Neural progenitor cell (in vitro differentiated cells): ENCODE measurements around the gene CYB5D1. TPM values are rescaled to one million over a fixed set of nuclear protein-coding genes. Genes with fewer than 3 reads are reported as not detected.

Experiments
- DNase-seq: peaks from one replicate; pipeline ENCODE4 v3.0.0-alpha.2; 2016; ENCODE audit warnings: low spot score
- H2AFZ ChIP-seq: fragments of 200-600 bp; sonication (generic); replicated peaks from 2 replicates; pipeline ENCODE4 v1.6.1; 2016; ENCODE audit warnings: antibody characterized with exemption
- H3F3A ChIP-seq: fragments of 200-600 bp; sonication (generic); 2 replicates; pipeline ENCODE4 v1.6.1; 2016; ENCODE audit warnings: antibody characterized with exemption, low read depth
- H3K27ac ChIP-seq: fragments of 200-600 bp; sonication (generic); 2 replicates; pipeline ENCODE4 v1.5.1; 2016; ENCODE audit warnings: mild to moderate bottlenecking
- H3K27me3 ChIP-seq: fragments of 200-600 bp; sonication (generic); 2 replicates; pipeline ENCODE4 v1.6.1; 2016; ENCODE audit warnings: mild to moderate bottlenecking, moderate library complexity
- H3K36me3 ChIP-seq: fragments of 200-600 bp; sonication (generic); 2 replicates; pipeline ENCODE4 v1.5.1; 2016
- H3K4me1 ChIP-seq: fragments of 200-600 bp; sonication (generic); 2 replicates; pipeline ENCODE4 v1.6.1; 2016; ENCODE audit warnings: mixed run types
- H3K4me2 ChIP-seq: fragments of 200-600 bp; sonication (generic); 2 replicates; pipeline ENCODE4 v1.6.1; 2016
- H3K4me3 ChIP-seq: fragments of 200-600 bp; sonication (generic); 2 replicates; pipeline ENCODE4 v1.5.1; 2016
- H3K79me2 ChIP-seq: fragments of 200-600 bp; sonication (generic); 2 replicates; pipeline ENCODE4 v1.6.1; 2016; ENCODE audit warnings: low read depth
- H3K9ac ChIP-seq: fragments of 200-600 bp; sonication (generic); 2 replicates; pipeline ENCODE4 v1.6.1; 2016
- H3K9me3 ChIP-seq: fragments of 200-600 bp; sonication (generic); 2 replicates; pipeline ENCODE4 v1.5.1; 2016; ENCODE audit warnings: low read depth
- H4K20me1 ChIP-seq: fragments of 200-600 bp; sonication (generic); 2 replicates; pipeline ENCODE4 v1.6.1; 2016; ENCODE audit warnings: low read depth
- H3K27ac Mint-ChIP-seq: 3 replicates; pipeline ENCODE4 v1.8.0; 2021; ENCODE audit warnings: mixed read lengths
- H3K27me3 Mint-ChIP-seq: 2 replicates; pipeline ENCODE4 v1.8.0; 2022; ENCODE audit warnings: low read depth, mild to moderate bottlenecking, inconsistent platforms, moderate library complexity, mixed read lengths; ENCODE audit not compliant: insufficient read depth
- H3K36me3 Mint-ChIP-seq: 3 replicates; pipeline ENCODE4 v1.8.0; 2021; ENCODE audit warnings: mixed read lengths
- H3K4me1 Mint-ChIP-seq: 3 replicates; pipeline ENCODE4 v1.8.0; 2021; ENCODE audit warnings: mixed read lengths
- H3K4me3 Mint-ChIP-seq: 3 replicates; pipeline ENCODE4 v1.8.0; 2021; ENCODE audit warnings: mild to moderate bottlenecking, moderate library complexity, mixed read lengths
- H3K9me3 Mint-ChIP-seq: 3 replicates; pipeline ENCODE4 v1.8.0; 2020; ENCODE audit warnings: mixed read lengths
- EZH2 ChIP-seq: fragments of 200-600 bp; sonication (generic); IDR thresholded peaks from 2 replicates; pipeline ENCODE4 v1.6.1; 2017; ENCODE audit warnings: antibody characterized with exemption, mild to moderate bottlenecking, moderate library complexity
- EZH2phosphoT487 ChIP-seq: fragments of 200-600 bp; sonication (generic); IDR thresholded peaks from 2 replicates; pipeline ENCODE4 v1.6.1; 2017; ENCODE audit warnings: antibody characterized with exemption
- total RNA-seq: library from RNA; depleted of rRNA; stranded (reverse); fragments of >200 nt; gene quantifications from 2 replicates; pipeline ENCODE4 v1.2.3, GENCODE V29; 2015; ENCODE audit warnings: low replicate concordance
- TF ChIP-seq, protein P1 (sequence below): fragments of 200-600 bp; sonication (generic); IDR thresholded peaks from 2 replicates; pipeline ENCODE4 v1.5.1; 2017; ENCODE audit warnings: antibody characterized with exemption, mild to moderate bottlenecking

Gene CYB5D1
- total RNA-seq, 1 donor from 2014 or later: 12.9 TPM

DNA sequence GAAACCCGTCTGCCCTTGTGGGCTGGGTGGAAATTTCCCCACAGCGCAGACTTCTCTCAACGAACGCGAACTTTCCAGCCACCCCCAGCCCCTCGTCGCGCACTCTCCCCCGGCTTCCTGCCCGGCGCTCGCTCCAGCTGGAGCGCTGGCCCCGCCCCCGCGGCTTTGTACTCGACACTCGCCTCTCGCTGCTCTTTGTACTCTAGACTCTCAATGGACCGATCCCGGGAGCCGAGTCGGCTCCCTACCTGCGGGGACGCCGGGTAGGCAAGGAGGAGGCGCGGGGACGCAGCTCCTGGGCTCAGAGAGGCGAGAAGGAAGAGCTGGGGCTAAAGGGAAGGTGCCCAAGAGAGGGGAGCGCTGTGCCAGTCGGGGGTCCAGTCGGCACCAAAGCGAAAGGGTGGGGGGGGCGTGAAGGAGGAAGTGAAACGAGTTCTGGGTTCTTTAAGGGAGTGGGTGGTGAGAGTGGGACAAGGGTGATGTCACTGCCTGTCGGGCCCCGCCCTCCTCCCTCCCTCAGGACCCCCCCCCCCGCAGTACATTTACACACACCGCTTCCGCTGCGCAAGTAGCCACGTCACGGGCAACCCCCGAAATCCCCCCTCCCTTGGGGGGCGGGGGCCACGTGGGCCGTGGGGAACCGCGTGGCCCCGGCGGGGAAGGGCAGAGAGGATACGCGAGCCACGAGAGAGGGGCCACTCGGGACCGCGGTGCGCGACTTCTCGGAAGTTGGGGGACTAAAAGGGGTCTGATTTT, 14.1 kb upstream of the CYB5D1 start:
- Histone ChIP-seq H3K9me3 (no peaks in the 10 kb centered on the region), H2AFZ (no peak overlapping the region), H3K27me3 (no peaks in the 10 kb centered on the region), H4K20me1 (peaks cover 98% of the 10 kb centered on the region), H3K4me2 (peak overlapping the region; percentile 99), H3K4me1 (peaks cover 30% of the 10 kb centered on the region), H3F3A (peaks cover 54% of the 10 kb centered on the region), H3K79me2 (peaks cover 64% of the 10 kb centered on the region), H3K9ac (no peak overlapping the region), H3K4me3 (peak overlapping the region; percentile 76), H3K27ac (no peak overlapping the region), H3K36me3 (no peaks in the 10 kb centered on the region)
- peaks cover 11% of the 10 kb centered on the region for H3K36me3 Mint-ChIP-seq
- peaks cover 8% of the 10 kb centered on the region for H3K27me3 Mint-ChIP-seq
- TF ChIP-seq EZH2: peak; percentile 24
- TF ChIP-seq EZH2phosphoT487: no peak
- H3K4me3 Mint-ChIP-seq: peak overlapping the region; percentile 95
- H3K9me3 Mint-ChIP-seq: no peaks in the 10 kb centered on the region
- peak; percentile 96 for DNase-seq
- H3K27ac Mint-ChIP-seq: peak overlapping the region; percentile 68
- peaks cover 42% of the 10 kb centered on the region for H3K4me1 Mint-ChIP-seq

DNA sequence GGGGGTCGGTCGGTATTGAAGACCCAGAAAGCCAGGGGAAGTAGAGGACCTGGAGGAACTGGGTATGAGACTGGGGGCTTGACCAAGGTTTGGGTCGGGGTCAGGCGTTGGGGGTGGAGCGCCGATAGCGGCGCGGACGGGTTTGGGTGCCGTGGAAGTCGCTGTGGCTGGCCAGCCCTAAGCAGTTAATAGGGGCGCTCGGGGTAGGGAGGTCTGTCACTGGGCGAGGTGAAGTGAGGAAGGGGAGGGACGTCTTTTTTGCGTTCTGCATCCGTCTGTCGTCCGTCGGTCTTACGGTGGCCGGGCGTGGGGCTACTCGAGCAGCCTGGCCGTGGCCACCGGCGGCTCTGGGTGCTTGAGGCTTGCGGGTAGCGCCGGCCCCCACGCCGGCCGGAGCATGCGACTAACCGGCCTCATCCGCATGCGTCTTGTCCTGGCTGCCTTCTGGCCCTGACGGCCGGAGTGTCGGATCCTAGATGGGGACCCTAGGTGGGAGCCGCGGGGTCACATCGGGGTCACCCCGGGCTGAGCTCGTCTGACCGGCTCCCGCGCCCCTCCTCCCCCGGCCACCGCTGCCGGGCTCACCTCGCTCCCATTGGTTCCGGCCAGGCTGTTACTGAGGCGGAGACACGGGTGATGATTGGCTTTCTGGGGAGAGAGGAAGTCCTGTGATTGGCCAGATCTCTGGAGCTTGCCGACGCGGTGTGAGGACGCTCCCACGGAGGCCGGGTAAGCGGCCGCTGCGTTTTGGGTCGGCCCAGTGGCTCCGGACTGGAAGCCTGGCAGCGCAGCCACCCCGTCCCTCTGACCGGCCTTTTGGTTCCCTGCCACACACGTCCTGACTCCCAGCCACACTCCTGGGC, 13.3 kb upstream of the CYB5D1 start:
- peak overlapping the region; percentile 99 for H3K4me2 ChIP-seq
- peaks cover 34% of the 10 kb centered on the region for H3K4me1 Mint-ChIP-seq
- H3K27me3 Mint-ChIP-seq: peaks cover 6% of the 10 kb centered on the region
- H3F3A ChIP-seq: peaks cover 49% of the 10 kb centered on the region
- H3K4me1 ChIP-seq: peaks cover 23% of the 10 kb centered on the region
- H3K4me3 Mint-ChIP-seq: peak overlapping the region; percentile 95
- peak overlapping the region; percentile 76 for H3K4me3 ChIP-seq
- no peaks in the 10 kb centered on the region for H3K27me3 ChIP-seq
- no peaks in the 10 kb centered on the region for H3K9me3 ChIP-seq
- H3K36me3 Mint-ChIP-seq: peaks cover 11% of the 10 kb centered on the region
- no peaks in the 10 kb centered on the region for H3K36me3 ChIP-seq
- no peak overlapping the region for H3K27ac ChIP-seq
- H3K9ac ChIP-seq: no peak overlapping the region
- no peak overlapping the region for H2AFZ ChIP-seq
- peak; percentile 95 for DNase-seq
- peaks cover 56% of the 10 kb centered on the region for H3K79me2 ChIP-seq
- TF ChIP-seq EZH2phosphoT487: no peak
- TF ChIP-seq, protein P1, sequence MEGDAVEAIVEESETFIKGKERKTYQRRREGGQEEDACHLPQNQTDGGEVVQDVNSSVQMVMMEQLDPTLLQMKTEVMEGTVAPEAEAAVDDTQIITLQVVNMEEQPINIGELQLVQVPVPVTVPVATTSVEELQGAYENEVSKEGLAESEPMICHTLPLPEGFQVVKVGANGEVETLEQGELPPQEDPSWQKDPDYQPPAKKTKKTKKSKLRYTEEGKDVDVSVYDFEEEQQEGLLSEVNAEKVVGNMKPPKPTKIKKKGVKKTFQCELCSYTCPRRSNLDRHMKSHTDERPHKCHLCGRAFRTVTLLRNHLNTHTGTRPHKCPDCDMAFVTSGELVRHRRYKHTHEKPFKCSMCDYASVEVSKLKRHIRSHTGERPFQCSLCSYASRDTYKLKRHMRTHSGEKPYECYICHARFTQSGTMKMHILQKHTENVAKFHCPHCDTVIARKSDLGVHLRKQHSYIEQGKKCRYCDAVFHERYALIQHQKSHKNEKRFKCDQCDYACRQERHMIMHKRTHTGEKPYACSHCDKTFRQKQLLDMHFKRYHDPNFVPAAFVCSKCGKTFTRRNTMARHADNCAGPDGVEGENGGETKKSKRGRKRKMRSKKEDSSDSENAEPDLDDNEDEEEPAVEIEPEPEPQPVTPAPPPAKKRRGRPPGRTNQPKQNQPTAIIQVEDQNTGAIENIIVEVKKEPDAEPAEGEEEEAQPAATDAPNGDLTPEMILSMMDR: no peak
- no peak for TF ChIP-seq EZH2
- H3K9me3 Mint-ChIP-seq: no peaks in the 10 kb centered on the region
- H3K27ac Mint-ChIP-seq: peak overlapping the region; percentile 66
- H4K20me1 ChIP-seq: peaks cover 98% of the 10 kb centered on the region

DNA sequence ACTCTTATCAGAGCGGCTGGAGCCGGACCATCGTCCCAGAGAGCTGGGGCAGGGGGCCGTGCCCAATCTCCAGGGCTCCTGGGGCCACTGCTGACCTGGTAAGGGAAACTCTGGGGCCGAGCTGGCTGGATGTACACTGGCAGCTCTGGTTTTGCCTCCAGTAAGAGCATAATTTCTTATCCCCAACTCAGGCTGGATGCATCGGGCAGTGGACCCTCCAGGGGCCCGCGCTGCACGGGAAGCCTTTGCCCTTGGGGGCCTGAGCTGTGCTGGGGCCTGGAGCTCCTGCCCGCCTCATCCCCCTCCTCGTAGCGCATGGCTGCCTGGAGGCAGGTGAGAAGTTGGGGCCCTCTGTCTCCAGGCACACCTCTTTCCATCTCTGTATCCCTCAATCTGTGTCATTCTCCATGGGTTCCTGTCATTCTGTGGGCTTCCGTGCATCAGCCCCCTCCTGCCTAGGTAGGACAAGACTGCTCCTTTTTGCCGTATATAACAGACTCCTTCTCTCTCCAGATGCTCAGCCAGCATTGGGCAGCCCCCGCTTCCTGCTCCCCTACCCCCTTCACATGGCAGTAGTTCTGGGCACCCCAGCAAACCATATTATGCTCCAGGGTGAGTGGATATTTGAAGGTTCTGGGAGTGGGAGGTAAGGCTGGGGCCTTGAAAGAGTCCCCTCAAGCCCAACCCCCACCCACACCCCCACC, 12.3 kb upstream of the CYB5D1 start:
- peaks cover 46% of the 10 kb centered on the region for H3K79me2 ChIP-seq
- H3K36me3 ChIP-seq: no peaks in the 10 kb centered on the region
- peaks cover 19% of the 10 kb centered on the region for H3K36me3 Mint-ChIP-seq
- H3K4me3 ChIP-seq: peak overlapping the region; percentile 76
- no peaks in the 10 kb centered on the region for H3K9me3 ChIP-seq
- no peak overlapping the region for H2AFZ ChIP-seq
- peak overlapping the region; percentile 99 for H3K4me2 ChIP-seq
- H3K27me3 Mint-ChIP-seq: peaks cover 6% of the 10 kb centered on the region
- H3K27ac Mint-ChIP-seq: no peak overlapping the region
- peaks cover 24% of the 10 kb centered on the region for H3K4me1 Mint-ChIP-seq
- peaks cover 13% of the 10 kb centered on the region for H3K4me1 ChIP-seq
- no peak overlapping the region for H3K9ac ChIP-seq
- no peak overlapping the region for H3K27ac ChIP-seq
- peaks cover 49% of the 10 kb centered on the region for H3F3A ChIP-seq
- H3K9me3 Mint-ChIP-seq: no peaks in the 10 kb centered on the region
- no peak for DNase-seq
- H4K20me1 ChIP-seq: peaks cover 98% of the 10 kb centered on the region
- no peak for TF ChIP-seq EZH2phosphoT487
- TF ChIP-seq, protein P1: no peak
- no peak for TF ChIP-seq EZH2
- no peaks in the 10 kb centered on the region for H3K27me3 ChIP-seq
- peak overlapping the region; percentile 95 for H3K4me3 Mint-ChIP-seq
